Neural progenitor cell (in vitro differentiated cells): ENCODE data around the gene KRTAP12-1. TPM values are rescaled to one million over a fixed set of nuclear protein-coding genes. Genes with fewer than 3 reads are reported as not detected.
"Not testable (repeated sequence)": the region's sequence is repeated elsewhere in the genome, so short reads cannot be mapped to it uniquely, and the experiment has no call there.

Experiments used
- DNase-seq: peaks from one replicate; pipeline ENCODE4 v3.0.0-alpha.2; 2016; ENCODE audit warnings: low spot score
- H2AFZ ChIP-seq: fragments of 200-600 bp; sonication (generic); replicated peaks from 2 replicates; pipeline ENCODE4 v1.6.1; 2016; ENCODE audit warnings: antibody characterized with exemption
- H3F3A ChIP-seq: fragments of 200-600 bp; sonication (generic); 2 replicates; pipeline ENCODE4 v1.6.1; 2016; ENCODE audit warnings: antibody characterized with exemption, low read depth
- H3K27ac ChIP-seq: fragments of 200-600 bp; sonication (generic); 2 replicates; pipeline ENCODE4 v1.5.1; 2016; ENCODE audit warnings: mild to moderate bottlenecking
- H3K27me3 ChIP-seq: fragments of 200-600 bp; sonication (generic); 2 replicates; pipeline ENCODE4 v1.6.1; 2016; ENCODE audit warnings: mild to moderate bottlenecking, moderate library complexity
- H3K36me3 ChIP-seq: fragments of 200-600 bp; sonication (generic); 2 replicates; pipeline ENCODE4 v1.5.1; 2016
- H3K4me1 ChIP-seq: fragments of 200-600 bp; sonication (generic); 2 replicates; pipeline ENCODE4 v1.6.1; 2016; ENCODE audit warnings: mixed run types
- H3K4me2 ChIP-seq: fragments of 200-600 bp; sonication (generic); 2 replicates; pipeline ENCODE4 v1.6.1; 2016
- H3K4me3 ChIP-seq: fragments of 200-600 bp; sonication (generic); 2 replicates; pipeline ENCODE4 v1.5.1; 2016
- H3K79me2 ChIP-seq: fragments of 200-600 bp; sonication (generic); 2 replicates; pipeline ENCODE4 v1.6.1; 2016; ENCODE audit warnings: low read depth
- H3K9ac ChIP-seq: fragments of 200-600 bp; sonication (generic); 2 replicates; pipeline ENCODE4 v1.6.1; 2016
- H3K9me3 ChIP-seq: fragments of 200-600 bp; sonication (generic); 2 replicates; pipeline ENCODE4 v1.5.1; 2016; ENCODE audit warnings: low read depth
- H4K20me1 ChIP-seq: fragments of 200-600 bp; sonication (generic); 2 replicates; pipeline ENCODE4 v1.6.1; 2016; ENCODE audit warnings: low read depth
- H3K27ac Mint-ChIP-seq: 3 replicates; pipeline ENCODE4 v1.8.0; 2021; ENCODE audit warnings: mixed read lengths
- H3K27me3 Mint-ChIP-seq: 2 replicates; pipeline ENCODE4 v1.8.0; 2022; ENCODE audit warnings: low read depth, mild to moderate bottlenecking, inconsistent platforms, moderate library complexity, mixed read lengths; ENCODE audit not compliant: insufficient read depth
- H3K36me3 Mint-ChIP-seq: 3 replicates; pipeline ENCODE4 v1.8.0; 2021; ENCODE audit warnings: mixed read lengths
- H3K4me1 Mint-ChIP-seq: 3 replicates; pipeline ENCODE4 v1.8.0; 2021; ENCODE audit warnings: mixed read lengths
- H3K4me3 Mint-ChIP-seq: 3 replicates; pipeline ENCODE4 v1.8.0; 2021; ENCODE audit warnings: mild to moderate bottlenecking, moderate library complexity, mixed read lengths
- H3K9me3 Mint-ChIP-seq: 3 replicates; pipeline ENCODE4 v1.8.0; 2020; ENCODE audit warnings: mixed read lengths
- CTCF ChIP-seq: fragments of 200-600 bp; sonication (generic); IDR thresholded peaks from 2 replicates; pipeline ENCODE4 v1.5.1; 2017; ENCODE audit warnings: antibody characterized with exemption, mild to moderate bottlenecking
- EZH2 ChIP-seq: fragments of 200-600 bp; sonication (generic); IDR thresholded peaks from 2 replicates; pipeline ENCODE4 v1.6.1; 2017; ENCODE audit warnings: antibody characterized with exemption, mild to moderate bottlenecking, moderate library complexity
- EZH2phosphoT487 ChIP-seq: fragments of 200-600 bp; sonication (generic); IDR thresholded peaks from 2 replicates; pipeline ENCODE4 v1.6.1; 2017; ENCODE audit warnings: antibody characterized with exemption
- total RNA-seq: library from RNA; depleted of rRNA; stranded (reverse); fragments of >200 nt; gene quantifications from 2 replicates; pipeline ENCODE4 v1.2.3, GENCODE V29; 2015; ENCODE audit warnings: low replicate concordance

The KRTAP12-1 gene
- total RNA-seq, 1 donor from 2014 or later, result not detected

GRCh38 chr21:44700101-44701022 is 18.4 kb upstream of the KRTAP12-1 start:
- DNase-seq, result no peak
- Histone ChIP-seq H3K27ac (no peak overlapping the region), H3K9ac (no peak overlapping the region), H3K4me3 (no peak overlapping the region), H2AFZ (peak overlapping the region; percentile 40), H3K4me2 (no peak overlapping the region), H3K27me3 (peaks cover 33% of the 10 kb centered on the region), H3K9me3 (no peaks in the 10 kb centered on the region), H3F3A (no peaks in the 10 kb centered on the region), H4K20me1 (no peaks in the 10 kb centered on the region), H3K4me1 (peaks cover 31% of the 10 kb centered on the region), H3K36me3 (no peaks in the 10 kb centered on the region), H3K79me2 (no peaks in the 10 kb centered on the region)
- H3K27ac Mint-ChIP-seq, result no peak overlapping the region
- no peak overlapping the region for H3K4me3 Mint-ChIP-seq
- peaks cover 61% of the 10 kb centered on the region for H3K4me1 Mint-ChIP-seq
- H3K36me3 Mint-ChIP-seq, result no peaks in the 10 kb centered on the region
- TF ChIP-seq EZH2phosphoT487, result no peak
- TF ChIP-seq CTCF, result no peak
- TF ChIP-seq EZH2, result no peak
- peaks cover 5% of the 10 kb centered on the region for H3K9me3 Mint-ChIP-seq
- H3K27me3 Mint-ChIP-seq, result peaks cover 49% of the 10 kb centered on the region

- Histone ChIP-seq H4K20me1 (no peaks in the 10 kb centered on the region), H3K27ac (no peak overlapping the region), H3K27me3 (peaks cover 25% of the 10 kb centered on the region), H3K36me3 (no peaks in the 10 kb centered on the region), H3K79me2 (no peaks in the 10 kb centered on the region), H3K4me2 (no peak overlapping the region), H3K4me3 (no peak overlapping the region), H3K9me3 (no peaks in the 10 kb centered on the region), H3K9ac (no peak overlapping the region), H3F3A (no peaks in the 10 kb centered on the region), H2AFZ (peak overlapping the region; percentile 40), H3K4me1 (peaks cover 31% of the 10 kb centered on the region)
- no peak for TF ChIP-seq EZH2
- TF ChIP-seq EZH2phosphoT487, result no peak
- TF ChIP-seq CTCF, result no peak
- no peak for DNase-seq
- H3K27ac Mint-ChIP-seq, result peak overlapping the region; percentile 71
- peaks cover 56% of the 10 kb centered on the region for H3K4me1 Mint-ChIP-seq
- peaks cover 46% of the 10 kb centered on the region for H3K27me3 Mint-ChIP-seq
- H3K36me3 Mint-ChIP-seq, result no peaks in the 10 kb centered on the region
- no peak overlapping the region for H3K4me3 Mint-ChIP-seq
- H3K9me3 Mint-ChIP-seq, result peaks cover 3% of the 10 kb centered on the region
Observed at GRCh38 chr21:44699502-44700001, 17.6 kb upstream of the KRTAP12-1 start.

GRCh38 chr21:44697811-44698734 is 16.1 kb upstream of the KRTAP12-1 start:
- no peaks in the 10 kb centered on the region for H3K36me3 Mint-ChIP-seq
- H3K4me1 Mint-ChIP-seq, result peaks cover 53% of the 10 kb centered on the region
- peak; percentile 71 for DNase-seq
- Histone ChIP-seq H3K36me3 (no peaks in the 10 kb centered on the region), H3K4me1 (peaks cover 31% of the 10 kb centered on the region), H3K79me2 (no peaks in the 10 kb centered on the region), H3K9me3 (peaks cover 5% of the 10 kb centered on the region), H3K27ac (no peak overlapping the region), H3F3A (no peaks in the 10 kb centered on the region), H3K27me3 (peaks cover 10% of the 10 kb centered on the region), H2AFZ (peak overlapping the region; percentile 68), H3K4me3 (no peak overlapping the region), H3K9ac (no peak overlapping the region), H4K20me1 (no peaks in the 10 kb centered on the region), H3K4me2 (peak overlapping the region; percentile 34)
- H3K4me3 Mint-ChIP-seq, result peak overlapping the region; percentile 57
- peaks cover 40% of the 10 kb centered on the region for H3K27me3 Mint-ChIP-seq
- peak overlapping the region; percentile 59 for H3K27ac Mint-ChIP-seq
- peaks cover 8% of the 10 kb centered on the region for H3K9me3 Mint-ChIP-seq
- no peak for TF ChIP-seq EZH2phosphoT487
- no peak for TF ChIP-seq EZH2
- TF ChIP-seq CTCF, result no peak

GRCh38 chr21:44697172-44697810 is 15.3 kb upstream of the KRTAP12-1 start, which contains the start of gene KRTAP10-12:
KRTAP10-12 (plus strand) TSS chr21:44697172; CDS start chr21:44697202, 30 bp downstream.
- not testable (repeated sequence) for H3K9me3 ChIP-seq, H3K27me3 ChIP-seq, H3K9ac ChIP-seq, H3F3A ChIP-seq, H4K20me1 ChIP-seq, H3K27ac ChIP-seq, H3K36me3 Mint-ChIP-seq, H3K79me2 ChIP-seq, H3K4me3 ChIP-seq, DNase-seq, H3K36me3 ChIP-seq
- Mint-ChIP-seq H3K27ac (peak within 1 kb of the TSS; percentile 47), H3K4me1 (peaks cover 47% of the 10 kb centered on the region), H3K4me3 (peak within 1 kb of the TSS; percentile 57), H3K9me3 (peaks cover 15% of the 10 kb centered on the region), H3K27me3 (peaks cover 34% of the 10 kb centered on the region)
- peak within 1 kb of the TSS; percentile 68 for H2AFZ ChIP-seq
- peak within 1 kb of the TSS; percentile 34 for H3K4me2 ChIP-seq
- peaks cover 31% of the 10 kb centered on the region for H3K4me1 ChIP-seq
